Ovary (tissue), 9 donors: ENCODE measurements around the gene HMGB1. TPM values are rescaled to one million over a fixed set of nuclear protein-coding genes. Genes with fewer than 3 reads are reported as not detected.
"Not testable (repeated sequence)": the region's sequence is repeated elsewhere in the genome, so short reads cannot be mapped to it uniquely, and the experiment has no call there.

Experiments used
- DNase-seq, 5 donors: peaks; one replicate each; pipeline ENCODE4 v3.0.0-alpha.2; 2019 to 2020
- H3K27ac ChIP-seq, 2 donors: fragments of 200-600 bp; one replicate each; pipeline versions ENCODE4 v1.5.1 to v1.8.0; 2019 to 2022
- H3K27me3 ChIP-seq: fragments of 200-600 bp; one replicate; pipeline ENCODE4 v1.8.0; 2022
- H3K36me3 ChIP-seq: fragments of 200-600 bp; sonication (generic); one replicate; pipeline ENCODE4 v1.5.1; 2019
- H3K4me1 ChIP-seq: one replicate; pipeline ENCODE4 v1.8.1; 2013; ENCODE audit warnings: mild to moderate bottlenecking, moderate library complexity; ENCODE audit not compliant: insufficient read depth
- H3K4me3 ChIP-seq: fragments of 200-600 bp; sonication (generic); one replicate; pipeline ENCODE4 v1.5.1; 2017
- H3K9me3 ChIP-seq, 2 donors: fragments of 200-600 bp in 1 of 2; sonication (generic) in 1 of 2; one replicate each; pipeline versions ENCODE4 v1.5.1 to v1.8.1; 2013 to 2019; ENCODE audit warnings: mild to moderate bottlenecking in 1 of 2, moderate library complexity in 1 of 2
- EP300 ChIP-seq: sonication (generic); formaldehyde crosslinking; IDR thresholded peaks from one replicate; pipeline ENCODE4 v1.6.1; 2017; ENCODE audit warnings: antibody characterized with exemption
- POLR2A ChIP-seq: fragments of 450-650 bp; IDR thresholded peaks from one replicate; pipeline ENCODE4 v1.6.1; 2017; ENCODE audit warnings: antibody characterized with exemption, mild to moderate bottlenecking, moderate library complexity
- WGBS, 3 donors: extraction: QIAGEN DNeasy Blood & Tissue Kit in 1 of 3; methylation state at CpG; one replicate each; pipeline versions ENCODE4 v1.1.5 to v1.1.7; 2013 to 2017; 5-methylcytosine and 5-hydroxymethylcytosine counted together
- intact Hi-C, 4 donors: fragments of 100-400 bp; cut with DNase I; formaldehyde crosslinking; loops; one replicate each; pipeline versions ENCODE4 v1.11.0 to v1.15.1; 2022 to 2023
- polyA plus RNA-seq, 2 donors: library from polyadenylated mRNA; stranded (reverse); fragments of 200-250 nt in 1 of 2; fragments of 350-450 nt in 1 of 2; fragmentation: Illumina TruSeq in 1 of 2; extraction: RNeasy Lipid Tissue Mini Kit (QIAGEN cat#74804) in 1 of 2; gene quantifications; one replicate each; pipeline ENCODE4 v1.2.3, GENCODE V29; 2013 to 2014
- total RNA-seq, 7 donors: library from RNA; depleted of rRNA in 2 of 7; stranded (reverse); fragments of >200 nt in 2 of 7; fragmentation: NEBNext Ultra II Directional in 3 of 7; extraction: Animal tissue kit (Norgen Biotek cat#: 25700) in 3 of 7; gene quantifications; one replicate each; pipeline versions ENCODE4 v1.1.0 to v1.2.4, GENCODE V29; 2016 to 2023
- TF ChIP-seq, protein P1 (sequence below), 3 donors: fragments of 450-650 bp in 2 of 3; fragments of 200-600 bp in 1 of 3; IDR thresholded peaks; one replicate each; pipeline versions ENCODE4 v1.5.1 to v1.8.0; 2016 to 2022; ENCODE audit warnings: antibody characterized with exemption in 3 of 3, mild to moderate bottlenecking in 1 of 3
- donor health status: DM: no; HTN: no; CAD: no; lungs with moderate emphysema.
- donor health status: DM: no; HTN: no; CAD: no.
- donor health status: Bipolar disorder and iron deficiency.
- donor health status: DM: yes; HTN: yes; CAD: no.
- donor health status: DM: no; HTN: no; CAD: no.
- donor health status: DM: yes; HTN: yes; CAD: no.

Gene HMGB1
- total and polyA plus RNA-seq, 9 donors = 163 to 323 (median 248) TPM

DNA sequence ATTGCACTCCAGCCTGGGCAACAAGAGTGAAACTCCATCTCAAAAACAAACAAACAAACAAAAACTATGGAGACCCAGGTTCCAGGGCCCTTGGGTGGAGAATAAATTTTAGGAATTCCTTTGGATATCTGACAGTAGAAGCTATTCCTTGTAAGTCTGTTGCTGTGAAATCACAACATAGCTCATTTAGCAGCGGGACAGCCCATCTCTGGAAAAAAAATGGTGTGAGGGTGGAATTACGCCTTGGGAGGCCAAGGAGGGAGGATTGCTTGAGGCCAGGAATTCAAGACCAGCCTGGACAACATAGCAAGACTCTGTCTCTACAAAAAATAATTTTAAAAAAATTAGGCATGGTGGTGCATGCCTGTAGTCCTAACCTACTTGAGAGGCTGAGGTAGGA, 15.7 kb downstream of the HMGB1 start:
- no peak overlapping the region for H3K4me3 ChIP-seq
- WGBS, 3 donors = 94 to 99% (median 95%) methylated on average over 2 of the region's 2 CpGs
- intact Hi-C loops = loop anchor here in 1 of 4 donors (5.0 to 10.0 kb wide), 2 partner anchors 318 to 415 kb away; no protein-coding TSS in a partner anchor
- DNase-seq = no peak
- H3K9me3 ChIP-seq = no peaks in the 10 kb centered on the region
- TF ChIP-seq EP300 = no peak
- TF ChIP-seq, protein P1, sequence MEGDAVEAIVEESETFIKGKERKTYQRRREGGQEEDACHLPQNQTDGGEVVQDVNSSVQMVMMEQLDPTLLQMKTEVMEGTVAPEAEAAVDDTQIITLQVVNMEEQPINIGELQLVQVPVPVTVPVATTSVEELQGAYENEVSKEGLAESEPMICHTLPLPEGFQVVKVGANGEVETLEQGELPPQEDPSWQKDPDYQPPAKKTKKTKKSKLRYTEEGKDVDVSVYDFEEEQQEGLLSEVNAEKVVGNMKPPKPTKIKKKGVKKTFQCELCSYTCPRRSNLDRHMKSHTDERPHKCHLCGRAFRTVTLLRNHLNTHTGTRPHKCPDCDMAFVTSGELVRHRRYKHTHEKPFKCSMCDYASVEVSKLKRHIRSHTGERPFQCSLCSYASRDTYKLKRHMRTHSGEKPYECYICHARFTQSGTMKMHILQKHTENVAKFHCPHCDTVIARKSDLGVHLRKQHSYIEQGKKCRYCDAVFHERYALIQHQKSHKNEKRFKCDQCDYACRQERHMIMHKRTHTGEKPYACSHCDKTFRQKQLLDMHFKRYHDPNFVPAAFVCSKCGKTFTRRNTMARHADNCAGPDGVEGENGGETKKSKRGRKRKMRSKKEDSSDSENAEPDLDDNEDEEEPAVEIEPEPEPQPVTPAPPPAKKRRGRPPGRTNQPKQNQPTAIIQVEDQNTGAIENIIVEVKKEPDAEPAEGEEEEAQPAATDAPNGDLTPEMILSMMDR (IDR thresholded peaks at IDR 0.05) = no peak
- TF ChIP-seq POLR2A = no peak
- no peaks in the 10 kb centered on the region for H3K4me1 ChIP-seq
- H3K36me3 ChIP-seq = no peaks in the 10 kb centered on the region
- H3K27ac ChIP-seq = no peak overlapping the region
- no peaks in the 10 kb centered on the region for H3K27me3 ChIP-seq

DNA sequence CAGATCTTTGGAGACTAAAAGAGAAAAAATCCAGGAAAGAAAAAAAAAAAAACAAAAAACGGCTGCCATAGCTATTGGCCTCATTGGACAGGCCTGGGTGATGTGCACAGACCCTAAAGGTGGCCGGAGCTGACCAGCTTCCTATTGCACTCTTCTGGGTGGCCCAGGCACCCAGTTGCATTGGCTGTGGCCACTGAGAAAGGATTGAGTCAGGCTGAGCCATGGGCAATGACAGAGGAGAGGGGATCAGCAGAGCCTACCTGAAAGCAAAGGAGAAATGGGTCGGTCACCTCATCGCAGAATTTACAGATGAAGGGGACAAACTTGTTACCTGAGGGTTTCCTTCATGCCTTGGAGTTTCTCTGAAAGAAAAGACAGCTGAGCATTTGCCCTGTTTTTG, 17.3 kb downstream of the HMGB1 start:
- intact Hi-C loops = no loop called here
- no peak for DNase-seq

DNA sequence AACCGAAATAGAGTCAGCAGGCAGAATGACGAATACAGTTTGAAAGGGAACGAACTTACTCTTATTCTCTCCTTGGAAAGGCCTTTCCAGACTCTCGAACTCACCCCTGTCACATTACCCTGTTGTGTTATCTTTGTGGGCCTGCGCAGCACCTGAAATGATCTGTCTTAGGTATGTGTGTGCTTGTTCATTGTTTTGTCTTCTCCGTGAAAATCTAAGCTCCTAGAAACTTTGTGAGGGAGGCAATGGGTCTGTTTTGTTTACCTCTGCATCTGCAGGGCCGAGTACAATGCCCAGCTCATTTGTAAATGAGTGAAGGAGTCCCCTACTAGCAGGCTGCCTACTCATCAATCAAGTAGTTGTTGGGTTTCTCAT, 19.6 kb downstream of the HMGB1 start:
- Histone ChIP-seq H3K27me3 (no peaks in the 10 kb centered on the region), H3K4me1 (no peaks in the 10 kb centered on the region), H3K4me3 (peak overlapping the region; percentile 43), H3K9me3 (no peaks in the 10 kb centered on the region), H3K36me3 (no peaks in the 10 kb centered on the region), H3K27ac (peak overlapping the region in 1 of 2 donors; percentile 67)
- DNase-seq = no peak
- 26 to 35% (median 32%) methylated on average over 7 of the region's 7 CpGs for WGBS, 3 donors
- no peak for TF ChIP-seq EP300
- TF ChIP-seq POLR2A = no peak
- TF ChIP-seq, protein P1 (IDR thresholded peaks at IDR 0.05) = no peak
- intact Hi-C loops = loop anchor here in 1 of 4 donors (2.0 kb wide), 1 partner anchor 29 kb away; no protein-coding TSS in a partner anchor

More for the DNA sequence above, 17.3 kb downstream of the HMGB1 start:
- H3K4me1 ChIP-seq = no peaks in the 10 kb centered on the region
- no peak overlapping the region for H3K4me3 ChIP-seq
- H3K27me3 ChIP-seq = no peaks in the 10 kb centered on the region
- H3K27ac ChIP-seq = no peak overlapping the region
- no peaks in the 10 kb centered on the region for H3K36me3 ChIP-seq
- WGBS, 3 donors = 94 to 97% (median 94%) methylated on average over 4 of the region's 4 CpGs
- TF ChIP-seq, protein P1 (IDR thresholded peaks at IDR 0.05) = no peak
- TF ChIP-seq EP300 (no peak), POLR2A (no peak)
- no peaks in the 10 kb centered on the region for H3K9me3 ChIP-seq

DNA sequence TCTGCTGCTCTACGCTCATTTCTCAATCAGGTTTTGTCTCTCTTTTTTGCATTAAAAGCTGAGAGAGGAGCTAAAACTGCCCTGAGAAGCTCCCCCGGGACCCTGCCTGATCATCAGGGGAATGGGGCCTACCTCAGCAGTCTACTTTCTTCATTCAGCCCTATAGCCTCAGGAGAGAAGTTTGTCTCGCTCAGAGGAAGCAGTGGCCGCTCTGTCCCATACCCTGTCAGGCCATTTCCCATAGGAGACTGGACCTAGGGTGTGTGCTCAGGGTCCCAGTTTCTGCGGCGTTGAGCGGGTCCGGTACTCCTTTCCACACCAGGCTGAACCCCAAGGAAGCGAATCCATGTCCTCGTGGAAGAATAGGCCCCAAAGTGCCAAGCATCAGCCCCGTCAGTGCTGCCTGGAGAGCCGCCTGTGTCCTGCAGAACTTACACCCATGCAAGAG, 21.8 kb downstream of the HMGB1 start:
- no peak for DNase-seq
- H3K4me3 ChIP-seq = no peak overlapping the region
- H3K9me3 ChIP-seq = no peaks in the 10 kb centered on the region
- 97 to 98% (median 98%) methylated on average over 12 of the region's 12 CpGs for WGBS, 3 donors
- intact Hi-C loops = no loop called here
- TF ChIP-seq EP300 (no peak), POLR2A (no peak)
- TF ChIP-seq, protein P1 (IDR thresholded peaks at IDR 0.05) = no peak
- no peaks in the 10 kb centered on the region for H3K4me1 ChIP-seq
- H3K27ac ChIP-seq = no peak overlapping the region
- H3K36me3 ChIP-seq = no peaks in the 10 kb centered on the region
- H3K27me3 ChIP-seq = no peaks in the 10 kb centered on the region

DNA sequence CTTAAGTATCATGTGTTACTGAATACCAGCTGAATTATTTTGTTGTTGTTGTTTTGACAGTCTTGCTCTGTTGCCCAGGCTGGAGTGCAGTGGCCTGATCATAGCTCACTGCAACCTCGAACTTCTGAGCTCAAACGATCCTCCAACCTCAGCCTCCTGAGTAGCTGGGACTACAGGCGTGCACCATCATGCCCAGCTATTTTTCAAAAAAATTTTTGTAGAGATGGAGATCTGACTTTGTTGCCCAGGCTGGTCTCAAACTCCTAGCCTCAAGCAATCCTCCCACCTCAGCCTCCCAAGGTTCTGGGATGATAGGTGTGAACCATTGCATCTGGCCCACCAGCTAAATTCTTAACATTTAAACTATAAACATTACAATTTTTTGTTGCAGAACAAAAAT, 22.2 kb downstream of the HMGB1 start:
- 81 to 93% (median 81%) methylated on average over 3 of the region's 3 CpGs for WGBS, 3 donors
- DNase-seq, H3K27me3 ChIP-seq, intact Hi-C loops, H3K4me1 ChIP-seq, H3K27ac ChIP-seq, H3K4me3 ChIP-seq, H3K9me3 ChIP-seq, H3K36me3 ChIP-seq: not testable (repeated sequence)
